Measurements from ENCODE around the gene THSD7A.

THSD7A gene

DNA sequence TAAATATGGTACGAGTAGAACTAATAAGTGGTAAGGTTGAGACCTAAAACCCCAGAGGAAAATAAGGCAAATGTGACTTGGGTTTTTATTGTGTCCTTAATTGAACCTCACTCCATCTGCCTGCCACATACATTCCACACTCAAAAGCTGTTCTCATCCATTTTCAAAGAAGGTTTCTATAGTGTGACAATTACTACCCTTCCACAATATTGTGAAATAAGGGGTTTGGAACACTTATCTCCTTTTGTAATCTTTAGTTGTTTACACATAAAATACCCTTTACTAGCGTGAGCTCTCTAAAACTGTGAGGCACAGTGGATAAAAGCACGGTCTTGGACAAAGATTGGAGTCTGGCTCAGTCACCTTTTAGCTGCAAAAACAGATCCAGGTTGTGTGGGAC lies 166.6 kb downstream of the THSD7A start:
- ChIA-PET POLR2A (no interaction called here), CTCF (no interaction called here)
- TF ChIP-seq, protein P1, sequence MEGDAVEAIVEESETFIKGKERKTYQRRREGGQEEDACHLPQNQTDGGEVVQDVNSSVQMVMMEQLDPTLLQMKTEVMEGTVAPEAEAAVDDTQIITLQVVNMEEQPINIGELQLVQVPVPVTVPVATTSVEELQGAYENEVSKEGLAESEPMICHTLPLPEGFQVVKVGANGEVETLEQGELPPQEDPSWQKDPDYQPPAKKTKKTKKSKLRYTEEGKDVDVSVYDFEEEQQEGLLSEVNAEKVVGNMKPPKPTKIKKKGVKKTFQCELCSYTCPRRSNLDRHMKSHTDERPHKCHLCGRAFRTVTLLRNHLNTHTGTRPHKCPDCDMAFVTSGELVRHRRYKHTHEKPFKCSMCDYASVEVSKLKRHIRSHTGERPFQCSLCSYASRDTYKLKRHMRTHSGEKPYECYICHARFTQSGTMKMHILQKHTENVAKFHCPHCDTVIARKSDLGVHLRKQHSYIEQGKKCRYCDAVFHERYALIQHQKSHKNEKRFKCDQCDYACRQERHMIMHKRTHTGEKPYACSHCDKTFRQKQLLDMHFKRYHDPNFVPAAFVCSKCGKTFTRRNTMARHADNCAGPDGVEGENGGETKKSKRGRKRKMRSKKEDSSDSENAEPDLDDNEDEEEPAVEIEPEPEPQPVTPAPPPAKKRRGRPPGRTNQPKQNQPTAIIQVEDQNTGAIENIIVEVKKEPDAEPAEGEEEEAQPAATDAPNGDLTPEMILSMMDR (IDR thresholded peaks at IDR 0.05; ENCODE audit: insufficient read depth, low read length, missing control alignments) = no peak
- H3K4me3 ChIP-seq (ENCODE audit: low read depth, low read length) = no peak overlapping the region
- DNase-seq (ENCODE audit: low read depth, low spot score) = no peak

DNA sequence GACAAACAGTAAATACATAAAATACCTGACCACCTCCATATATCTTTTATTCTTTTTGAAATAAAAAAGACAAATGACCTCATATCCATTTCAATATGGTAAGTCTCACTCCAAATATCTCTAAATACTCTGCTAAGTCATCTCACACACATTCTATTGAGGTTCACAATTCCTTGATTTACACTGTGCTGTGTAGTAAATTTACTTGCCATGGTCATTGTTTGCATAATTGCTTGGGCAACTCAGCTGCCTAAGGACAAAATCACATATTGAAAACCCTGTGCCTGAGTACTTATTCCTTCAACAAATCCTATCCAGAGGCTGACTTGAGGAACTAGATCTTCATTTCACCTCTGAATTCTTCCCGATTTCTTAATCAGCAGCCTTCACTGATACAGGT lies 176.4 kb downstream of the THSD7A start:
- POLR2A ChIA-PET = no interaction called here
- H3K4me3 ChIP-seq (ENCODE audit: low read depth, low read length) = no peak overlapping the region
- no peak for DNase-seq (ENCODE audit: low read depth, low spot score)
- TF ChIP-seq, protein P1 (IDR thresholded peaks at IDR 0.05; ENCODE audit: insufficient read depth, low read length, missing control alignments) = no peak
- CTCF ChIA-PET = no interaction called here

DNA sequence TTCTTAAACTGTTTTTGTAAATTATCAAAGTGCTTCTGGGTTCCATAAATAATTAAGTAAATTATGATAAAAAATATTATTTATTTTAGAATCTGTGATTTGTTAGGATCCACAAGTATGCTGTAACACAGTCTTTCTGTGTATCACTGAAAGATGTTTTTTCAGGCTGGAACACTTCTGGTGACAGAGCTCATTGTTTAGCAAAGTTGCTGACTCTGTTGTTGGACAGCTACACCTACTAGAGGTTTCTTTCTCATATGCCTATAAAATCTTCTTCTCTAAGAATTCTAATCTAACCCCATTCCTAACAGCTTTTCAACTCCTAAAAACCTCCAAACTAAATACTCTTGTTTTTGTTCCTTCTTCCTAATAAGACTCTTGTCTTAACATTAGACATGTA lies 176.8 kb downstream of the THSD7A start:
- POLR2A ChIA-PET = no interaction called here
- no peak overlapping the region for H3K4me3 ChIP-seq (ENCODE audit: low read depth, low read length)
- TF ChIP-seq, protein P1 (IDR thresholded peaks at IDR 0.05; ENCODE audit: insufficient read depth, low read length, missing control alignments) = no peak
- no peak for DNase-seq (ENCODE audit: low read depth, low spot score)
- CTCF ChIA-PET = no interaction called here

DNA sequence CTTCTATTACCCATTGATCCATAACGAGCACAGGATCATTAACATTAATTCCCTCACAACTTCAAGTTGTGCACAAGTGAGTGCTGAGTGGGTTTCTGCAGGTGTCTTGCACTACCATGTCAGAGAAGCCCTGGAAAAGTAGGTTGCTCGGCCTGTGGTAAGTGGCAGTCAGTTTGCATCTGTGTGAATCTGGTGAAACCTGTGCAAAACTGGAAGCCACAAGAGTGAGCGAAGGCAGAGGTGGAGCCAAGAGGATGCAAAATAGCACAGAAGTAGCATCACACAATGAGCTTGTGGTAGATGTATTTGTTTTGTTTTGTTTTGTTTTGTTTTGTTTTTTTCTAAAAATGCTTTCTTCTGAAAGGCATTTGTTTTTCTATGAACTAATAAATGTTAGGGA lies 181.5 kb downstream of the THSD7A start:
- DNase-seq (ENCODE audit: low read depth, low spot score) = no peak
- TF ChIP-seq, protein P1 (IDR thresholded peaks at IDR 0.05; ENCODE audit: insufficient read depth, low read length, missing control alignments) = no peak
- CTCF ChIA-PET = no interaction called here
- POLR2A ChIA-PET = no interaction called here
- H3K4me3 ChIP-seq (ENCODE audit: low read depth, low read length) = no peak overlapping the region

DNA sequence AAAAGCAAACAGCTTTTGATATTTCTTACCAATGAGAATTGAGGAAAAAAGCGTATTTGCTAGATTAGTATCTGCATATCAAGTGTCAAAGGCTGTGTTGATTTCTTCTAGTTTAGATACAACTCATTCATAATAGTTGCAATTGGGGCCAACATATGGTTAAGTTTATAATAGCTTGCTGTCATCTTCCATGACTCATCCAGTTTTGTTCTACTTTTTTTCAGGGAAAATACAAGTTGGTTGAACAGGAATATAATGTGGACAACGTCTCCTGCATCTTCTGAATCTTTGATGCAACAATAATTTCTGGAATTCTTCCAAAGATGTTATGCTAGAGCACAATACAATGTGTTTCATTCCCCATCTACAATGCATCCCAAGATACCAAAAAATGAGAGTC lies 182.0 kb downstream of the THSD7A start:
- TF ChIP-seq, protein P1 (IDR thresholded peaks at IDR 0.05; ENCODE audit: insufficient read depth, low read length, missing control alignments) = no peak
- ChIA-PET POLR2A (no interaction called here), CTCF (no interaction called here)
- no peak for DNase-seq (ENCODE audit: low read depth, low spot score)
- no peak overlapping the region for H3K4me3 ChIP-seq (ENCODE audit: low read depth, low read length)

DNA sequence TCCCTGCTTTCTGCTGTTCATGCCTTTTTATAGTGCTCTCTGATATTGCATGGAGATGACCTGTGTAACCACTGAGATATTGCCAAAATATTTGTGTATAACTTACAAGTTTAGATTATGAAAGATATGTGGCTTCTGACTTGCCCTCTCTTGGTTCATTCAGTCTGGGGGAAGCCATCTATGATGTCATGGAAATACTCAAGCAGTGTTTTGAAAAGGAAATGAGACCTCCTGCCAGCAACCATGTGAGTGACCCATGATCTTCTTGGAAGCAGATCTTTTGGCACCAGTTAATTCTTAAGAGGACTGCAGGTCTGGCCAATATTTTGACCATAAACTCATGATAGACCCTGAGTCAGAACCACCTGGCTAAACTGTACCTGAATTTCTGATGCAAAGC lies 183.0 kb downstream of the THSD7A start:
- DNase-seq (ENCODE audit: low read depth, low spot score) = no peak
- TF ChIP-seq, protein P1 (IDR thresholded peaks at IDR 0.05; ENCODE audit: insufficient read depth, low read length, missing control alignments) = no peak
- no peak overlapping the region for H3K4me3 ChIP-seq (ENCODE audit: low read depth, low read length)
- POLR2A ChIA-PET = no interaction called here
- CTCF ChIA-PET = no interaction called here
